ENCODE results near the gene ZNF223. TPM values are rescaled to one million over a fixed set of nuclear protein-coding genes. Genes with fewer than 3 reads are reported as not detected.
A peak's percentile ranks its signal among the peaks of the same experiment; 100 is the strongest.

The ZNF223 gene
- total RNA-seq, 1 donor from 2014 or later: 5.8 TPM

DNA sequence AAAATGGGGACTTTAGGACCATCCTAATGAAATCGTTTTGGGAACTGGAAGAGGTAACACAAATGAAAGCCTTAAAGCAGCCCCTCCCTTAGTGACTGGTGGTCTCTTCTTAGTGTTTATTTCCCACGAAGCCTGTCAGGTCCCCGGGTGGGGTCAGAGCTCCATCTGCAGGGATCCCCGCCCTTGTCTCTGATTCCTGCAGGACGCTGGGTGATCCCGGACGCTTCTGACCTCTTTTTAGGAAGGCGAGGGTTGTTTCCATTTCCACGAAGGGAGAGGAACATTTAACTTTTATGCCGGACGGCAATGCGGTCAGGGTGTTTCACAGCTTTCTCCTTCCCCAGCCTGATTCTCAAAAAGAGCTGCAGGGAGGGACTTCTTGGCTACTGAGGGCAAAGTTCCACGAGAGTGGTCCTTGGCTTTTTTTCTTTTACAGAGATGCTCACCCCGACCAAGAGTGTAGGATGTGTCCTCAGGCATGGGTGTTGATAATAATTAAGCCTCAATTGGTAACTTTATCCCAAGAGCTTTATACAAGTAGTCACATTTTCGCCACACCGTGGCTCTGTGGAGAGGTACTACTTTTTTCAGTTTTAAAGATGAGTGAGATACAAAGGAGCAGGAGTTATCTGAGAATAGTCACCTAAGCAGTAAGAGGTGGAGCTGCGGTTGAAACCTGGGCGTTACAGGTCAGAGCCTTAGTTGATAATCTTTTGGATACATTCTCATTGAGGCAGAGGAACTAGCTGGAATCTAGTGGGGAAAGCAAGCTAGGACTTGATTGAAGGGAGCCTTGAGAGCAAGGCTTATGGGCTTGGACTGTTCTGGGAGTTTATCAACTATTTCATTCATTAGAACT lies 20.9 kb downstream of the ZNF223 start:
- peak; percentile 14 for DNase-seq (ENCODE audit: low read depth)
- peak overlapping the region; percentile 81 for H3K4me3 ChIP-seq (ENCODE audit: low read depth, low read length)
- no peak for TF ChIP-seq CTCF (IDR thresholded peaks at IDR 0.05; ENCODE audit: insufficient read depth, low read length, severe bottlenecking)
- no peak for FAIRE-seq
- H3K36me3 ChIP-seq (ENCODE audit: control insufficient read depth, insufficient read depth, low read length): no peaks in the 10 kb centered on the region
- no peaks in the 10 kb centered on the region for H3K27me3 ChIP-seq (ENCODE audit: control insufficient read depth, insufficient read depth, low read length)

GRCh38 chr19:44076325-44076724 lies 24.5 kb downstream of the ZNF223 start:
- Histone ChIP-seq H3K27me3 (ENCODE audit: control insufficient read depth, insufficient read depth, low read length) (no peaks in the 10 kb centered on the region), H3K36me3 (ENCODE audit: control insufficient read depth, insufficient read depth, low read length) (peaks cover 1% of the 10 kb centered on the region), H3K4me3 (ENCODE audit: low read depth, low read length) (no peak overlapping the region)
- no peak for FAIRE-seq
- TF ChIP-seq CTCF (IDR thresholded peaks at IDR 0.05; ENCODE audit: insufficient read depth, low read length, severe bottlenecking): no peak
- DNase-seq (ENCODE audit: low read depth): no peak

- no peak for TF ChIP-seq CTCF (IDR thresholded peaks at IDR 0.05; ENCODE audit: insufficient read depth, low read length, severe bottlenecking)
- H3K4me3 ChIP-seq (ENCODE audit: low read depth, low read length): no peak overlapping the region
- no peaks in the 10 kb centered on the region for H3K36me3 ChIP-seq (ENCODE audit: control insufficient read depth, insufficient read depth, low read length)
- H3K27me3 ChIP-seq (ENCODE audit: control insufficient read depth, insufficient read depth, low read length): no peaks in the 10 kb centered on the region
- DNase-seq (ENCODE audit: low read depth) (no peak), FAIRE-seq (no peak)
Measured at GRCh38 chr19:44092108-44092507, 40.3 kb downstream of the ZNF223 start.

- no peak for TF ChIP-seq CTCF (IDR thresholded peaks at IDR 0.05; ENCODE audit: insufficient read depth, low read length, severe bottlenecking)
- Histone ChIP-seq H3K4me3 (ENCODE audit: low read depth, low read length) (peak within 1 kb of the TSS; percentile 94), H3K36me3 (ENCODE audit: control insufficient read depth, insufficient read depth, low read length) (peaks cover 2% of the 10 kb centered on the region), H3K27me3 (ENCODE audit: control insufficient read depth, insufficient read depth, low read length) (no peaks in the 10 kb centered on the region)
- FAIRE-seq (peak; percentile 28), DNase-seq (ENCODE audit: low read depth) (peak; percentile 83)
Measured at GRCh38 chr19:44093931-44094765, 42.3 kb downstream of the ZNF223 start, which contains the start of gene ZNF224. TSS of gene ZNF224 (plus strand) at chr19:44094361. CDS start at chr19:44097874, 3,513 bp downstream.

- DNase-seq (ENCODE audit: low read depth) (no peak), FAIRE-seq (peak; percentile 93)
- no peak for TF ChIP-seq CTCF (IDR thresholded peaks at IDR 0.05; ENCODE audit: insufficient read depth, low read length, severe bottlenecking)
- no peak overlapping the region for H3K4me3 ChIP-seq (ENCODE audit: low read depth, low read length)
- H3K36me3 ChIP-seq (ENCODE audit: control insufficient read depth, insufficient read depth, low read length): peaks cover 5% of the 10 kb centered on the region
- H3K27me3 ChIP-seq (ENCODE audit: control insufficient read depth, insufficient read depth, low read length): no peaks in the 10 kb centered on the region
Measured at GRCh38 chr19:44107751-44108150, 55.9 kb downstream of the ZNF223 start.
